ENCODE data around the gene DRD4.

Gene DRD4

DNA sequence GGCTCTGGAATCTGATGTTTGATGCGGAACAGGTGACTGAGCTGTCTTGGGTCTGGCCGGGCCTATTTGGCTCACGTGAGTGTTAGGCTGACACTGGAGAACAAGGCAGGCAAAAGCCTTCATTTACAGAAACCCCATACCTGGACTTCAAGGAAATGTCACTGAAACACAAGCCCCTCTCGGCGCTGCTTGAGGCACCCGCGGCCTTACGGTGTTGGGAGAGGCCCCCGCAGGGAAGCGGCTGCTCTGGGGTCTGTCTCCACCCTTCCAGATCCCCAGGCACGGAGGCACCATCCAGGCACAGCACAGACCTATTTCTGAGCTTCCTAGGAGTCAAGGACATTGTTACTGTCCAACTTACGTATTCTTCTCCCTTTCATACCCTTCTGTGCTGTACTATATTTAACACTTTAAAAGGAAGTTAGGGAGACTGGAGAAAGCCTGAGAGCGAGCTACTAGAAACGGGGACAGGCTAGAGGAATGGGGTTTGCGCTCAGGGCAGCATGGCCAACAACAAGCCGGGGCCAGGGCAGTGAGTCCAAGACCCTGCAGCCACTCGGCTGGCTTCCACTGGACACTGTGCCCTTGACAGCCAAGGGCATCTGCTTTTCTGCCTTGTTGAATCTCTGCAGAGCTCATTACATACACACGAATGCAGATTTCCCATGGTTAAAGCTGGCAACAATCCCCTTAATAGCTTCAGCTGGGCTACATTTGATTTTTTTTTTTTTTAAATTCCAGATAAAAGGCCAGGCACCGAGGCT lies 23.8 kb downstream of the DRD4 start:
- Histone ChIP-seq H3K4me3 (no peak overlapping the region), H3K9ac (ENCODE audit: insufficient read length) (no peak overlapping the region), H3K27ac (peak overlapping the region; percentile 50; the same call in 1 of the 2 replicates), H3K36me3 (ENCODE audit: insufficient read depth, low read length) (peaks cover 40% of the 10 kb centered on the region), H3K9me3 (ENCODE audit: low read depth, low read length) (no peaks in the 10 kb centered on the region)
- no peak for DNase-seq (ENCODE audit: low read depth, low spot score)
- TF ChIP-seq EZH2 (IDR thresholded peaks at IDR 0.05) (no peak), POLR2AphosphoS5 (IDR thresholded peaks at IDR 0.05; ENCODE audit: borderline replicate concordance, low read depth, low read length) (no peak), FOXP2 (optimal IDR thresholded peaks at IDR 0.05; ENCODE audit: control extremely low read depth, extremely low read length, insufficient read depth) (no peak)

DNA sequence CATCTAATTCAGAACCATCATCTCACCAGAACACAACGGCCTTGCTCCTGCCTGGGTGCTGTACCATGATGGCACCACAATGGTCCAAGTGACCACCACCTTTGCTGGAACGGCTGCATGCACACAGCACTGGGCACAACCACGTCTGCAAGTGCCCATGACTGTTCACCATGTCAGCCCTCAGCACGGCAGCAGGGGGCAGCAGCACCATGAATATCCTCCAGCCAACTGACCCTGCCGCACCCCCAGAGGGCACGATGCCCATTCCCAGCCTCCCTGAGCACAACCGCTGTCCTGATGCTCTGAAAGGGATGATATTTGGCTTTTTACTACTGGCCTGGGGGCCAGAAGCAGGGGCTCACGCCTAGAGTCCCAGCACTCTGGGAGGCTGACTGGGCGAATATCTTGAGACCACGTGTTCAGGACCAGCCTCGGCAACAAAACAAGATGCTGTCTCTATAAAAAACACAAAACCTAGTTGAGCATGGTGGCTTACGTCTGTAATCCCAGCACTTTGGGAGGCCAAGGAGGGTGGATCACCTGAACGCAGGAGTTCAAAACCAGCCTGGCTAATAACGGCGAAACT lies 25.7 kb downstream of the DRD4 start:
- no peak for DNase-seq (ENCODE audit: low read depth, low spot score)
- Histone ChIP-seq H3K36me3 (ENCODE audit: insufficient read depth, low read length) (peaks cover 42% of the 10 kb centered on the region), H3K27ac (no peak overlapping the region), H3K9me3 (ENCODE audit: low read depth, low read length) (no peaks in the 10 kb centered on the region), H3K4me3 (no peak overlapping the region), H3K9ac (ENCODE audit: insufficient read length) (no peak overlapping the region)
- no peak for TF ChIP-seq FOXP2 (optimal IDR thresholded peaks at IDR 0.05; ENCODE audit: control extremely low read depth, extremely low read length, insufficient read depth)
- TF ChIP-seq POLR2AphosphoS5 (IDR thresholded peaks at IDR 0.05; ENCODE audit: borderline replicate concordance, low read depth, low read length) = no peak
- no peak for TF ChIP-seq EZH2 (IDR thresholded peaks at IDR 0.05)

DNA sequence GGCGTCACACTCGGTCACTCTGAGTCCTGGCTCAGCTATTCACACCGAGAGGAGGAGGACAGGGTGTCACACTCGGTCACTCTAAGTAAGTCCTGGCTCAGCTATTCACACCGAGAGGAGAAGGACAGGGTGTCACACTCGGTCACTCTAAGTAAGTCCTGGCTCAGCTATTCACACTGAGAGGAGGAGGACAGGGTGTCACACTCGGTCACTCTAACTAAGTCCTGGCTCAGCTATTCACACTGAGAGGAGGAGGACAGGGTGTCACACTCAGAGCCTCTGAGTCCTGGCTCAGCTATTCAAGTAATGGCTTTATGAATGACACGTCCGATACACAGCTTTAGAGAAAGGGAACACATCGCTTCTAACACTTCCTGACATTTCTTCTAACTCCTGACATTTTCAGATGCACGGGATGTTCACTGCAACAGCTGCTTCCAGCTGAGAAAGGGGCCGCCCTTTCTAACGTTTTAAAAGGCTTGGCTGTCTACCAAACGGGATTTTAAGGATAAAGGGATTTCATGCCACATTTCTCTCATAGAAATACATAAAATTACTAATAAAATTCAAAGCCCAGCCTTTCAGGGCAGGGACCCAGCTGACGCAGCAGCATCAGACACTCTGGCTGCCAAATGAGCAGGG lies 28.1 kb downstream of the DRD4 start:
- H3K9ac ChIP-seq (ENCODE audit: insufficient read length) = peak overlapping the region; percentile 52

GRCh38 chr11:665704-666281 lies 28.7 kb downstream of the DRD4 start:
- no peak for DNase-seq (ENCODE audit: low read depth, low spot score)
- Histone ChIP-seq H3K27ac (peak overlapping the region; percentile 69), H3K9me3 (ENCODE audit: low read depth, low read length) (no peaks in the 10 kb centered on the region), H3K9ac (ENCODE audit: insufficient read length) (peak overlapping the region; percentile 52), H3K36me3 (ENCODE audit: insufficient read depth, low read length) (peaks cover 27% of the 10 kb centered on the region), H3K4me3 (peak overlapping the region; percentile 51)
- TF ChIP-seq EZH2 (IDR thresholded peaks at IDR 0.05) = no peak
- no peak for TF ChIP-seq POLR2AphosphoS5 (IDR thresholded peaks at IDR 0.05; ENCODE audit: borderline replicate concordance, low read depth, low read length)
- no peak for TF ChIP-seq FOXP2 (optimal IDR thresholded peaks at IDR 0.05; ENCODE audit: control extremely low read depth, extremely low read length, insufficient read depth)

More for the DNA sequence above, 28.1 kb downstream of the DRD4 start:
- Histone ChIP-seq H3K36me3 (ENCODE audit: insufficient read depth, low read length) (peaks cover 32% of the 10 kb centered on the region), H3K4me3 (peak overlapping the region; percentile 51), H3K27ac (peak overlapping the region; percentile 69), H3K9me3 (ENCODE audit: low read depth, low read length) (no peaks in the 10 kb centered on the region)
- no peak for TF ChIP-seq POLR2AphosphoS5 (IDR thresholded peaks at IDR 0.05; ENCODE audit: borderline replicate concordance, low read depth, low read length)
- no peak for TF ChIP-seq EZH2 (IDR thresholded peaks at IDR 0.05)
- TF ChIP-seq FOXP2 (optimal IDR thresholded peaks at IDR 0.05; ENCODE audit: control extremely low read depth, extremely low read length, insufficient read depth) = no peak
- peak; percentile 32 for DNase-seq (ENCODE audit: low read depth, low spot score)

DNA sequence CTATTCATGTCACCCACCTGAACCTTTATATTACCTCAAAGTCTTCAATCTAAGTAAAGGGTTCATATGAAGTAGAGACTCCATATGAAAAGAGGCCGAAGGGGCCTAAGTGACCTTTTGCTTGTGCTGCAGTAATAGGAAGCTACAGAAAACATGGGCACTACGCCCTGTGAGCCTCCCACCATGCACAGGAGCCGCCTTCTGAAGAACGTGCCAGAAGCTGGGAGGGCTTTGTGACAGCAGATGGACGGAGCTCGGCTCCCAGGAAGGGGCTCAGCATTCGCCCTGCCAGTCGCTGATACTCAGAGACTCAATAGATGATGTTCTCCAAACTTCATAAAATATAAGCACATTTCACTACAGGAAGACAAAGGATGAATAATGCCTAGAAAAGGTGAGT lies 36.8 kb downstream of the DRD4 start:
- Histone ChIP-seq H3K9ac (ENCODE audit: insufficient read length) (no peak overlapping the region), H3K4me3 (no peak overlapping the region), H3K9me3 (ENCODE audit: low read depth, low read length) (no peaks in the 10 kb centered on the region), H3K36me3 (ENCODE audit: insufficient read depth, low read length) (peaks cover 39% of the 10 kb centered on the region), H3K27ac (no peak overlapping the region)
- no peak for DNase-seq (ENCODE audit: low read depth, low spot score)
- TF ChIP-seq FOXP2 (optimal IDR thresholded peaks at IDR 0.05; ENCODE audit: control extremely low read depth, extremely low read length, insufficient read depth) = no peak
- TF ChIP-seq POLR2AphosphoS5 (IDR thresholded peaks at IDR 0.05; ENCODE audit: borderline replicate concordance, low read depth, low read length) = no peak
- no peak for TF ChIP-seq EZH2 (IDR thresholded peaks at IDR 0.05)

DNA sequence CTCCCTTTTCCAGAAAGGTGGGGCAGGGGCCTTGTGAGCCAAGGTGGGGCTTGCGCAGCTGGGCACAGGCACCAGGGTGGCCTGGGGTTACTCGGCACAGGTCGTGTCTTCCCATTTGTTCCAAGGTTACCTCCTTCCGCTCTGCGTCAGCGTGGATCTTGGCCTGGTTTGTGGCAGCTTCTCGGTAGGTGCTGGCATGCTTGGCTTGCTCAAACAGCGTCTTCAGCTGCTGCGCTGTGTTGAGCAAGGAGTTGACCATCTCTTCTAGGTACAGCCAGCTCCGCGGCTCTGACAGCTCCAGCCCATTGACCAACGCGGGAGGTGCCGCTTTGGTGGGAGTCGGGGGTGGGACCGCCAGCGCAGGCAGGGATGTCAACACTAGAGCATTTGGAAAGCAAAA lies 37.3 kb downstream of the DRD4 start:
- TF ChIP-seq EZH2 (IDR thresholded peaks at IDR 0.05) = no peak
- Histone ChIP-seq H3K9ac (ENCODE audit: insufficient read length) (no peak overlapping the region), H3K9me3 (ENCODE audit: low read depth, low read length) (no peaks in the 10 kb centered on the region), H3K36me3 (ENCODE audit: insufficient read depth, low read length) (peaks cover 40% of the 10 kb centered on the region), H3K4me3 (no peak overlapping the region), H3K27ac (no peak overlapping the region)
- no peak for DNase-seq (ENCODE audit: low read depth, low spot score)

GRCh38 chr11:678297-678696 lies 41.2 kb downstream of the DRD4 start:
- Histone ChIP-seq H3K36me3 (ENCODE audit: insufficient read depth, low read length) (peaks cover 62% of the 10 kb centered on the region), H3K4me3 (no peak overlapping the region), H3K9me3 (ENCODE audit: low read depth, low read length) (no peaks in the 10 kb centered on the region), H3K9ac (ENCODE audit: insufficient read length) (no peak overlapping the region), H3K27ac (no peak overlapping the region)
- TF ChIP-seq POLR2AphosphoS5 (IDR thresholded peaks at IDR 0.05; ENCODE audit: borderline replicate concordance, low read depth, low read length) (no peak), FOXP2 (optimal IDR thresholded peaks at IDR 0.05; ENCODE audit: control extremely low read depth, extremely low read length, insufficient read depth) (no peak), EZH2 (IDR thresholded peaks at IDR 0.05) (no peak)
- no peak for DNase-seq (ENCODE audit: low read depth, low spot score)
